Activated T-helper 1 cell treated with anti-CD3 and anti-CD28 coated beads, Interleukin-12 subunit alpha, Interleukin-12 subunit beta, Interleukin-2, Interleukin-4 antibody, amounts not matched to agents 30 ng/mL and 10 ng/mL and 1 ng/mL, durations not matched to agents 14 hours and 24 hours and 36 hours (primary cell): ENCODE data around the gene HEATR3. TPM values are rescaled to one million over a fixed set of nuclear protein-coding genes. Genes with fewer than 3 reads are reported as not detected.
A peak's percentile ranks its signal among the peaks of the same experiment; 100 is the strongest.

Experiments
- DNase-seq: peaks from one replicate; pipeline ENCODE4 v3.0.0; 2021; ENCODE audit warnings: low spot score
- H3K27ac Mint-ChIP-seq: one replicate; pipeline ENCODE4 v1.8.0; 2021; ENCODE audit warnings: mild to moderate bottlenecking, mixed read lengths
- H3K27me3 Mint-ChIP-seq: one replicate; pipeline ENCODE4 v1.8.0; 2022; ENCODE audit warnings: mild to moderate bottlenecking, moderate library complexity, mixed read lengths; ENCODE audit not compliant: insufficient read depth
- H3K36me3 Mint-ChIP-seq: one replicate; pipeline ENCODE4 v1.8.0; 2021; ENCODE audit warnings: low read depth, mixed read lengths
- H3K4me1 Mint-ChIP-seq: one replicate; pipeline ENCODE4 v1.8.0; 2021; ENCODE audit warnings: low read depth, mixed read lengths
- H3K4me3 Mint-ChIP-seq: one replicate; pipeline ENCODE4 v1.8.0; 2021; ENCODE audit warnings: mild to moderate bottlenecking, moderate library complexity, mixed read lengths
- H3K9me3 Mint-ChIP-seq: one replicate; pipeline ENCODE4 v1.8.0; 2021; ENCODE audit warnings: mixed read lengths
- intact Hi-C: fragments of 100-400 bp; cut with micrococcal nuclease; formaldehyde crosslinking; loops from one replicate; pipeline ENCODE4 v1.15.1; 2024
- total RNA-seq: library from RNA; stranded (reverse); gene quantifications from 2 replicates; pipeline ENCODE4 v1.2.3, GENCODE V29; 2022

Gene HEATR3
- total RNA-seq, 1 donor from 2014 or later = 29.1 TPM

DNA sequence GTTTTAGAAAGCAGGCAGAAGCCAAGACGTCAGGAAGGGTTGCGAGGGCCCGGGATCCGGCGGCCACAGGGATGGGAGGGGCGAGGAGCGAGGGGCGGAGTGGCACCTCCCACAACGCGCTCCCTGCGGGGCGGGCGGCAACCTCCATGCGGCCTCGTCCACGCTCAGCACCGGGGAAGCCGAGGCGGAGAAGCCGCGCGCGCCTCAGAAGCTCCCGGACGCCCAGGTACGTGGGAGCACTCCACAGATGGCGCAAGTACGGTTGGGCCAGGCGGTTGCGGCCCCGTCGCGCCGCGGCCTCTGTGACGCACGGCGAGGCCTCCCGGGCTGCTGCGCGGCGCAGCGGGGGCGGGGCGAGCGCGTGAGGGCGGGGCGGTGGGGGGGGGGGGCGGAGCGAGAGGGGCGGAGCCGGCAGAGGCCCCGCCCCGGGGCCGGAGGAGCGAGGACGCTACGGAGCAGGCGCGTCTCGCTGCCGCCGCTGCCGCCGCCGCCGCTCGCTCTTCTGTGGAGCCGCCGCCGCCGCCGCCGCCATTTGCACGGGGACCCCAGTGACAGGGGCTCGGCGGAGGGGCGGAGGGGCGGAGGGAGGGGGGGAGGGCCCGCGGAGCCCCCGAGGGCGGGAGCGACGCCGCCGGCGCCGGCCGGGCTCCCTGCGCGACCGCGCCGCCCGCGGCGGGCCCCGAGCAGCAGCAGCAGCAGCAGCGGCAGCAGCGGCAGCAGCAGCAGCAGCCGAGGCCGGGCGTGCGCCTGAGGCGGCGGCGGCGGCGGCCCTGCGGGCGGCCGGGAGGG lies 87.2 kb downstream of the HEATR3 start, which contains the start of gene TENT4B:
TSS of gene TENT4B (plus strand) at position 500 of the 789 bp plus-strand sequence. CDS start 316 bp downstream, outside the sequence.
- intact Hi-C loops = loop anchor here (1.0 to 5.0 kb wide), 10 partner anchors 32 to 653 kb away; partner anchors contain the start of genes HEATR3 and NKD1
- H3K27ac Mint-ChIP-seq = peak within 1 kb of the TSS; percentile 94
- H3K36me3 Mint-ChIP-seq = peaks cover 5% of the 10 kb centered on the region
- peak within 1 kb of the TSS; percentile 92 for H3K4me3 Mint-ChIP-seq
- H3K4me1 Mint-ChIP-seq = peaks cover 41% of the 10 kb centered on the region
- no peaks in the 10 kb centered on the region for H3K9me3 Mint-ChIP-seq
- DNase-seq = peak; percentile 86
- no peaks in the 10 kb centered on the region for H3K27me3 Mint-ChIP-seq

DNA sequence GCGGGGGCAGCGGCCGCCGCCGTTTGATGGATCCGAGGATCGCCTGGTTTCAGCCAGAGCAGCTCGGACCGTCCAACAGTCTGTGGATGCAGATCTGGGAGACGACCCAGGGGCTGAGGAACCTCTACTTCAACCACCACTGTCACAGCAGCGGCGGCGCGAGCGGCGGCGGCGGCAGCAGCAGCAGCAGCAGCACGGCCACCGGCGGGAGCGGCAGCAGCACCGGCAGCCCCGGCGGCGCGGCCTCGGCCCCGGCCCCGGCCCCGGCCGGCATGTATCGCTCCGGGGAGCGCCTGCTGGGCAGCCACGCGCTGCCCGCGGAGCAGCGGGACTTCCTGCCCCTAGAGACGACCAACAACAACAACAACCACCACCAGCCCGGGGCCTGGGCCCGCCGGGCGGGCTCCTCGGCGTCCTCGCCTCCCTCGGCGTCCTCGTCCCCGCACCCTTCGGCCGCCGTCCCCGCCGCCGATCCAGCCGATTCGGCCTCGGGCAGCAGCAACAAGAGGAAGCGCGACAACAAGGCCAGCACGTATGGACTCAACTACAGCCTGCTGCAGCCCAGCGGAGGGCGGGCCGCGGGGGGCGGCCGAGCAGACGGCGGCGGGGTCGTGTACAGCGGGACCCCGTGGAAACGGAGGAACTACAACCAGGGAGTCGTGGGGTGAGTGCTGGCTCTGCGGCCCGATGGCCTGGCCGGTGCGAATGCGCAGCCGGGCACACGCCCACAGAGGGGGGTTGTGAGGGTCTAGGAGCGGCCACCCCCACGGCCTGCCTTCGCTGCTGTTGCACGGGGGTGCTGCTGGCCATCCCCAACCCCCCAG lies 88.0 kb downstream of the HEATR3 start:
- DNase-seq = peak; percentile 30
- Mint-ChIP-seq H3K9me3 (no peaks in the 10 kb centered on the region), H3K36me3 (peaks cover 11% of the 10 kb centered on the region), H3K27me3 (no peaks in the 10 kb centered on the region), H3K4me3 (peak overlapping the region; percentile 79), H3K27ac (peak overlapping the region; percentile 46), H3K4me1 (peaks cover 47% of the 10 kb centered on the region)
- intact Hi-C loops = loop anchor here (1.0 to 5.0 kb wide), 4 partner anchors 56 to 527 kb away; partner anchors contain the start of gene SNX20

DNA sequence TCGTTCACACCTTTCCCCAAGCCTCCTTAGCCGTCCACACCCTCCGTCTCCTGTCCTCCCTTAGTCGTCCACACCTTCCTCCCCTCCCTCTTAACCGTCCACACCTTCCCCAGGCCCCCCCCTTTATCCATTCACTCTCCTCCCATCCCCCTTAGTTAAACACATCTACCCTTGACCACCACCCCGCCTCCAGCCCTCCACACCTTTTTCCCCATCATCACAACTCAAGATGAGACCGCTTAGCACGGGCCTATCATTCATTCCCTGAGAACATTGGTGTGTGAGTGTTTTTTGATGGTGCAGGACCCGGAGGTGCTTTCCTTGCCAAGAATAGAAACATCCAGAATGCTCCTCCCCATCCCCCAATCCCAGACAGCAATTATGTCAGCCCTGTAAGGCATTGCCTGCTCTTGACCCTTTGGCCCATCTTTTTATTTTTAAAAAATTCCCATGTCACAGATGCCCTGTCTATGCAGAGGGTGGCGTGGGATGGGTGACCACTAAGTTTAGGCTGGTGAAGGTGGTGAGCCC lies 88.7 kb downstream of the HEATR3 start:
- peak overlapping the region; percentile 46 for H3K27ac Mint-ChIP-seq
- no peaks in the 10 kb centered on the region for H3K27me3 Mint-ChIP-seq
- no peak for DNase-seq
- H3K9me3 Mint-ChIP-seq = no peaks in the 10 kb centered on the region
- intact Hi-C loops = loop anchor here (2.0 to 5.0 kb wide), 2 partner anchors 513 to 526 kb away; partner anchors contain the start of gene SNX20
- peaks cover 52% of the 10 kb centered on the region for H3K4me1 Mint-ChIP-seq
- peaks cover 14% of the 10 kb centered on the region for H3K36me3 Mint-ChIP-seq
- peak overlapping the region; percentile 79 for H3K4me3 Mint-ChIP-seq

DNA sequence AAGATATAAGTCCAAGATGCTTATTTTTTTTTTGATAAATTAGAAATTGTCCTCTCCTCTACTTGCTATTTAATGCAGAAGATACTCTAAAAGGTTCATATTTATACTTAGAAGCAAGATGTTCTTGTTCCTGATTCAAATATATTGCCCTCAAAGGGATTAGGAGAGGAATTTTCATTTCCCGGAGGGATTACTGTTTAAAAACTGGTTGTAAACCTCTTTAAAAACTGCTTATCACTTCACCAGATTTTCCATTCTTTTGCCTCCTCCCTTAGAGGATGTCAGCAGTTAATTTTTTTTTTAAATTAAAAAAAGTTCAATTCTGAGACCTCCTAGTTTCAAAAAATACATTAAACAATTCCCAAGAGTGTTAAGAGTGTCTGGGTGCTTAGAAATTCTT lies 90.2 kb downstream of the HEATR3 start:
- H3K27ac Mint-ChIP-seq = no peak overlapping the region

More for the DNA sequence above, 90.2 kb downstream of the HEATR3 start:
- Mint-ChIP-seq H3K27me3 (no peaks in the 10 kb centered on the region), H3K36me3 (peaks cover 20% of the 10 kb centered on the region), H3K4me1 (peaks cover 62% of the 10 kb centered on the region), H3K9me3 (no peaks in the 10 kb centered on the region), H3K4me3 (peak overlapping the region; percentile 79)
- intact Hi-C loops = loop anchor here (1.0 to 5.0 kb wide), 4 partner anchors 58 to 525 kb away; partner anchors contain the start of genes CNEP1R1 and SNX20
- no peak for DNase-seq

Other genes with a start within 250 kb of the HEATR3 start
- gene ZNF423, start 209.9 kb upstream of the HEATR3 start, total RNA-seq = not detected in 2 replicates
- gene CNEP1R1, start 40.7 kb upstream of the HEATR3 start, total RNA-seq = 21.9 and 22.7 TPM in 2 replicates
- gene TENT4B, start 87.3 kb downstream of the HEATR3 start, total RNA-seq = 19.8 and 20.0 TPM in 2 replicates
- gene ADCY7, start 200.6 kb downstream of the HEATR3 start, total RNA-seq = 78.0 and 81.9 TPM in 2 replicates